HG02870 (cell line): ENCODE measurements around the gene ODF4.
"Not testable (repeated sequence)": the region's sequence is repeated elsewhere in the genome, so short reads cannot be mapped to it uniquely, and the experiment has no call there.

Experiments
- ATAC-seq: cut with Tn5 transposase; IDR thresholded peaks from one replicate; pipeline ENCODE4 v1.9.1; 2021; ENCODE audit warnings: mild to moderate bottlenecking, moderate library complexity; ENCODE audit not compliant: unreplicated experiment

ODF4 gene

DNA sequence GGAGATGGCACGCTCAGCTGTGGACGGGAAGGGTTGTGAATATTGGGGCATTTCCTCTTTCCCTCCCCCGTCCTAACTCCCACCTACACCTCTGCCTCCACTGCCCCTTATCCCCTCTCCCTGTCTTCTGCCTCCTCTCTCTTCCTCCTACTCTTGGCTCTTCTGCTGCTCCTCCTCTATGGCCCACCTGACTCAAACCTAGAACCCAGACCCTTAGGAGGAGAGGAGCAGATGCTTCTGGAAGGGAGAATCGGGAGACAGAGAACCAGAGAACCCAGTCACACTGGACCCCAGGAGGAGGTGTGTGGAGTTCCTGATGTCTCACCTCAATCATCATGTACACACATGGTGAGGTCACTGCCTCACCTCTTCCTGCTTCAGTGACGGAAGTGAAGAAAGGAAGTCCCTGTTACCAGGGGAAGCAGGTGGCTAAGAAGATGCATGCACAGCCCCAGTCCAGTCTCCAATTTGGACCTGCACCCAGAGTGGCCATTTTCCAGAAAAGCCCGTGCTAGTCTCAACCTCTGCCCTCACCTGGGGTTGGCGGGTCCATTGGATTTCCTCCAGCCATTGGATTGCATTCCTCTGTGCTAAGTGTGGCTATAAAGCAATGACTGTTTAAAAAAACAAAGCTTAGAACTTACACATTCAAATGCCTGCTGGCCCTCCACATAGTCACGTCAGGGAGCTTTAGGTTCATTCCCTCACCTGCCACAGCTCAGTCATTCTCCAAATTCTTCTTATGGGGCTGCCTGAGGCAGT lies 54.0 kb downstream of the ODF4 start:
- no peak for ATAC-seq

- not testable (repeated sequence) for ATAC-seq
These were observed 54.9 kb downstream of the ODF4 start for GRCh38 chr17:8394497-8394896.
